Measurements from ENCODE around the gene EFCAB14. TPM values are rescaled to one million over a fixed set of nuclear protein-coding genes. Genes with fewer than 3 reads are reported as not detected.

The EFCAB14 gene
- total and polyA plus RNA-seq, 2 of the 8 experiments (the other 6 are each of a cell fraction or from before 2014, with no cell fraction given) = 19.4 to 40.4 TPM

DNA sequence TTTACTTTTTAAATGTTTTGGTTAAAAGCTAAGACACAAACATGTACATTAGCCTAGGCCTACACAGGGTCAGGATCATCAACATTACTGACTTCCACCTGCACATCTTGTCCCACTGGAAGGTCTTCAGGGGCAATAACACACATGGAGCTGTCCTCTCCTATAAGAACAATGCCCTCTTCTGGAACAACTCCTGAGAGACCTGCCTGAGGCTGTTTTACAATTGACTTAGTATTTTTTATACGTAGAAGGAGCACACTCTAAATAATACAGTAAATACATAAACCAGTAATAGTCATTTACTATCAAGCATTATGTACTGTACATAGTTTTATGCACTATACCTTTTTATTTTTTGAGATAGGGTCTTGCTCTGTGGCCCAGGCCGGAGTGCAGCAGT, 88.2 kb downstream of the EFCAB14 start:
- no peak overlapping the region for H3K4me3 ChIP-seq (ENCODE audit: extremely low read depth in 1 of 4, insufficient read depth in 2 of 4, low read depth in 3 of 4, low read length in 4 of 4)
- H3K56ac ChIP-seq (replicated peaks; ENCODE audit: insufficient read length, low read depth, low read length) = no peak overlapping the region
- H2BK20ac ChIP-seq (ENCODE audit: low read length) = no peak overlapping the region
- H2BK120ac ChIP-seq (replicated peaks; ENCODE audit: low read depth, low read length) = no peak overlapping the region
- H2BK15ac ChIP-seq (ENCODE audit: low read length) = no peak overlapping the region
- no peak overlapping the region for H4K8ac ChIP-seq (ENCODE audit: extremely low read depth, insufficient read depth, low read length)
- no peak overlapping the region for H3K4me2 ChIP-seq (ENCODE audit: insufficient read depth in 1 of 2, low read depth in 2 of 2, low read length in 2 of 2)
- no peak overlapping the region for H3K23ac ChIP-seq (ENCODE audit: insufficient read length)
- 0 out of 2 replicates have a peak, but pooled peaks cover 2% of the 10 kb centered on the region for H3K23me2 ChIP-seq (ENCODE audit: low read depth, low read length)
- no peak overlapping the region for H4K91ac ChIP-seq (replicated peaks; ENCODE audit: insufficient read length, low read length)
- no peaks in the 10 kb centered on the region for H3K4me1 ChIP-seq (replicated peaks in 1 of 4; ENCODE audit: control insufficient read depth in 3 of 4, insufficient read depth in 4 of 4, low read length in 3 of 4)
- H3K27ac ChIP-seq (ENCODE audit: low read depth, low read length) = no peak overlapping the region
- H3K36me3 ChIP-seq (ENCODE audit: control insufficient read depth in 2 of 4, insufficient read depth in 4 of 4, low read length in 3 of 4) = peaks cover 0 to 31% (median 12%) of the 10 kb centered on the region in 4 experiments; a peak in 6 of 8 replicates
- no peaks in the 10 kb centered on the region for H3K9me3 ChIP-seq (ENCODE audit: insufficient read depth in 2 of 2, low read depth in 1 of 2, low read length in 1 of 2)
- no peak overlapping the region for H3K18ac ChIP-seq (ENCODE audit: extremely low read depth, low read length)
- no peak overlapping the region for H2BK12ac ChIP-seq (ENCODE audit: low read depth, low read length)
- 90% methylated on average over 2 of the region's 2 CpGs; no CpG with 5 or more reads in 1 of the 2 experiments for WGBS, 2 experiments (ENCODE audit: extremely low coverage in 1 of 2, insufficient coverage in 1 of 2, insufficient read length in 1 of 2, insufficient replicate concordance in 2 of 2, low coverage in 1 of 2, low lambda C conversion rate in 2 of 2, missing lambda C conversion rate in 1 of 2)
- H3K14ac ChIP-seq (ENCODE audit: insufficient read length) = no peak overlapping the region
- CTCF ChIA-PET (ENCODE audit: partially characterized antibody) = interaction anchor here (1.1 to 10.9 kb wide), 4 partner anchors 11 to 154 kb away, joined by 3 to 78 read pairs (median 4); partner anchors contain the start of gene MOB3C
- H2AFZ ChIP-seq (ENCODE audit: low read length) = no peak overlapping the region
- H4K5ac ChIP-seq (ENCODE audit: insufficient read length, low read depth, low read length) = no peak overlapping the region
- H3K27me3 ChIP-seq (replicated peaks in 1 of 4; ENCODE audit: control insufficient read depth in 3 of 4, extremely low read depth in 1 of 4, insufficient read depth in 3 of 4, low read length in 3 of 4) = no peaks in the 10 kb centered on the region
- H3K9ac ChIP-seq (replicated peaks in 1 of 4; ENCODE audit: extremely low read depth in 1 of 4, low read depth in 3 of 4, low read length in 3 of 4) = no peak overlapping the region
- no peak overlapping the region for H2BK5ac ChIP-seq (ENCODE audit: low read depth, low read length)
- H3K79me1 ChIP-seq (ENCODE audit: low read depth, low read length) = no peaks in the 10 kb centered on the region
- H2AK5ac ChIP-seq (ENCODE audit: low read depth, low read length) = no peak overlapping the region
- no peak for FAIRE-seq
- DNase-seq (ENCODE audit: low read depth in 1 of 2, low spot score in 2 of 2) = no peak
- TF ChIP-seq JUND (IDR thresholded peaks at IDR 0.05; ENCODE audit: low read length) (no peak), SIN3A (conservative IDR thresholded peaks at IDR 0.05 in 1 of 2, IDR thresholded peaks at IDR 0.05 in 1 of 2; ENCODE audit: low read depth in 1 of 2, low read length in 2 of 2) (no peak), CHD2 (IDR thresholded peaks at IDR 0.05; ENCODE audit: low read length) (no peak)
- H3K4ac ChIP-seq (replicated peaks; ENCODE audit: insufficient read length, low read depth, low read length) = no peak overlapping the region
- H4K20me1 ChIP-seq (replicated peaks in 1 of 2; ENCODE audit: control insufficient read depth in 1 of 2, insufficient read depth in 2 of 2, low read length in 2 of 2) = no peaks in the 10 kb centered on the region
- H3K79me2 ChIP-seq (ENCODE audit: control insufficient read depth in 1 of 2, insufficient read depth in 2 of 2, low read length in 2 of 2) = no peaks in the 10 kb centered on the region
- POLR2A ChIA-PET (ENCODE audit: partially characterized antibody) = interaction anchor here (1.5 to 2.1 kb wide), 3 partner anchors 8 to 14 kb away, joined by 5 to 7 read pairs (median 7); partner anchors contain the start of gene MOB3C

Other genes starting within 250 kb of the EFCAB14 start
- gene DMBX1, start 229.3 kb downstream of the EFCAB14 start, total RNA-seq (2021; fragmentation: NEBNext Ultra II Directional; extraction: Animal tissue kit (Norgen Biotek cat#: 25700)) = 0.30 TPM in 1 of 2 replicates, not detected in the other
- 0.23 and 0.36 TPM in 2 replicates for gene DMBX1, start 229.3 kb downstream of the EFCAB14 start, polyA plus RNA-seq (2011; rRNA removed)
- gene KNCN, start 167.5 kb downstream of the EFCAB14 start, total RNA-seq (2021; fragmentation: NEBNext Ultra II Directional; extraction: Animal tissue kit (Norgen Biotek cat#: 25700)) = not detected in 2 replicates
- not detected in 2 replicates for gene KNCN, start 167.5 kb downstream of the EFCAB14 start, polyA plus RNA-seq (2011; rRNA removed)
- 21.5 and 23.9 TPM in 2 replicates for gene MKNK1, start 114.8 kb downstream of the EFCAB14 start, total RNA-seq (2021; fragmentation: NEBNext Ultra II Directional; extraction: Animal tissue kit (Norgen Biotek cat#: 25700))
- 13.9 and 16.3 TPM in 2 replicates for gene MKNK1, start 114.8 kb downstream of the EFCAB14 start, polyA plus RNA-seq (2011; rRNA removed)
- gene MOB3C, start 102.3 kb downstream of the EFCAB14 start, total RNA-seq (2021; fragmentation: NEBNext Ultra II Directional; extraction: Animal tissue kit (Norgen Biotek cat#: 25700)) = 5.1 and 5.8 TPM in 2 replicates
- 6.6 and 7.9 TPM in 2 replicates for gene MOB3C, start 102.3 kb downstream of the EFCAB14 start, polyA plus RNA-seq (2011; rRNA removed)
- 44.6 and 46.7 TPM in 2 replicates for gene ATPAF1, start 50.8 kb downstream of the EFCAB14 start, total RNA-seq (2021; fragmentation: NEBNext Ultra II Directional; extraction: Animal tissue kit (Norgen Biotek cat#: 25700))
- 41.4 and 55.9 TPM in 2 replicates for gene ATPAF1, start 50.8 kb downstream of the EFCAB14 start, polyA plus RNA-seq (2011; rRNA removed)
- gene TEX38, start 47.3 kb downstream of the EFCAB14 start, total RNA-seq (2021; fragmentation: NEBNext Ultra II Directional; extraction: Animal tissue kit (Norgen Biotek cat#: 25700)) = not detected in 2 replicates
- 0.09 and 0.33 TPM in 2 replicates for gene TEX38, start 47.3 kb downstream of the EFCAB14 start, polyA plus RNA-seq (2011; rRNA removed)
- not detected in 2 replicates for gene CYP4B1, start 79.9 kb upstream of the EFCAB14 start, total RNA-seq (2021; fragmentation: NEBNext Ultra II Directional; extraction: Animal tissue kit (Norgen Biotek cat#: 25700))
- gene CYP4B1, start 79.9 kb upstream of the EFCAB14 start, polyA plus RNA-seq (2011; rRNA removed) = 0.08 and 0.23 TPM in 2 replicates
- not detected in 2 replicates for gene CYP4A11, start 222.4 kb upstream of the EFCAB14 start, total RNA-seq (2021; fragmentation: NEBNext Ultra II Directional; extraction: Animal tissue kit (Norgen Biotek cat#: 25700))
- gene CYP4A11, start 222.4 kb upstream of the EFCAB14 start, polyA plus RNA-seq (2011; rRNA removed) = 0.08 TPM in 1 of 2 replicates, not detected in the other